OCI-LY1 (cell line): ENCODE results near the gene SLC25A13.

Experiments
- H2AFZ ChIP-seq: fragments of 200-600 bp; sonication (generic), shearing (Covaris generic); 2 replicates; pipeline ENCODE4 v1.6.0; 2014; ENCODE audit warnings: antibody characterized with exemption, mild to moderate bottlenecking, low read length
- H3F3A ChIP-seq: fragments of 200-600 bp; sonication (generic), shearing (Covaris generic); 2 replicates; pipeline ENCODE4 v1.6.0; 2014; ENCODE audit warnings: mild to moderate bottlenecking, antibody characterized with exemption, low read length, moderate library complexity; ENCODE audit not compliant: insufficient read depth
- H3K27ac ChIP-seq: fragments of 200-600 bp; sonication (generic); 2 replicates; pipeline ENCODE4 v1.5.1; 2014; ENCODE audit warnings: low read length, mixed run types, mild to moderate bottlenecking, low read depth; ENCODE audit not compliant: poor library complexity, severe bottlenecking
- H3K27me3 ChIP-seq: fragments of 200-600 bp; sonication (generic); 2 replicates; pipeline ENCODE4 v1.6.0; 2014; ENCODE audit warnings: antibody characterized with exemption, mild to moderate bottlenecking, low read length, moderate library complexity; ENCODE audit not compliant: insufficient read depth
- H3K36me3 ChIP-seq: fragments of 200-600 bp; sonication (generic); 2 replicates; pipeline ENCODE4 v1.6.1; 2014; ENCODE audit warnings: mild to moderate bottlenecking, antibody characterized with exemption, low read length, moderate library complexity, mixed read lengths; ENCODE audit not compliant: insufficient read depth
- H3K4me1 ChIP-seq: fragments of 200-600 bp; sonication (generic); 2 replicates; pipeline ENCODE4 v1.5.1; 2014; ENCODE audit warnings: mild to moderate bottlenecking, low read length, moderate library complexity; ENCODE audit not compliant: insufficient read depth, severe bottlenecking
- H3K4me2 ChIP-seq: fragments of 200-600 bp; sonication (generic), shearing (Covaris generic); 2 replicates; pipeline ENCODE4 v1.6.1; 2014; ENCODE audit warnings: low read length
- H3K4me3 ChIP-seq: fragments of 200-600 bp; sonication (generic); 2 replicates; pipeline ENCODE4 v1.5.1; 2014; ENCODE audit warnings: low read length, low read depth, mild to moderate bottlenecking, mixed read lengths; ENCODE audit not compliant: poor library complexity, severe bottlenecking
- H3K79me2 ChIP-seq: fragments of 200-600 bp; shearing (Covaris generic); 2 replicates; pipeline ENCODE4 v1.6.1; 2016; ENCODE audit warnings: mixed run types, low read length, mixed read lengths; ENCODE audit not compliant: insufficient read depth
- H3K9ac ChIP-seq: fragments of 200-600 bp; sonication (generic), shearing (Covaris generic); 2 replicates; pipeline ENCODE4 v1.6.1; 2014; ENCODE audit warnings: mild to moderate bottlenecking, low read length, mixed read lengths
- H3K9me2 ChIP-seq: fragments of 200-600 bp; sonication (generic), shearing (Covaris generic); 2 replicates; pipeline ENCODE4 v1.6.1; 2014; ENCODE audit warnings: low read depth, mild to moderate bottlenecking, low read length, mixed read lengths
- H3K9me3 ChIP-seq: fragments of 200-600 bp; shearing (Covaris generic); 2 replicates; pipeline ENCODE4 v1.6.1; 2014; ENCODE audit warnings: low read length, mixed read lengths
- H4K20me1 ChIP-seq: fragments of 200-600 bp; sonication (generic), shearing (Covaris generic); 2 replicates; pipeline ENCODE4 v1.6.0; 2016; ENCODE audit warnings: mild to moderate bottlenecking, low read length; ENCODE audit not compliant: insufficient read depth
- EZH2 ChIP-seq: fragments of 200-600 bp; sonication (generic), shearing (Covaris generic); IDR thresholded peaks from 2 replicates; pipeline ENCODE4 v1.8.0; 2017; ENCODE audit warnings: borderline replicate concordance, mixed run types, mild to moderate bottlenecking, antibody characterized with exemption, low read length, moderate library complexity, mixed read lengths
- TF ChIP-seq, protein P1 (sequence below): fragments of 200-600 bp; sonication (generic), shearing (Covaris generic); IDR thresholded peaks from 2 replicates; pipeline ENCODE4 v1.5.1; 2017; ENCODE audit warnings: mild to moderate bottlenecking, antibody characterized with exemption, low read length, moderate library complexity, mixed read lengths

The SLC25A13 gene

GRCh38 chr7:96248405-96248804 is 73.5 kb downstream of the SLC25A13 start:
- H2AFZ ChIP-seq: no peak overlapping the region
- TF ChIP-seq, protein P1, sequence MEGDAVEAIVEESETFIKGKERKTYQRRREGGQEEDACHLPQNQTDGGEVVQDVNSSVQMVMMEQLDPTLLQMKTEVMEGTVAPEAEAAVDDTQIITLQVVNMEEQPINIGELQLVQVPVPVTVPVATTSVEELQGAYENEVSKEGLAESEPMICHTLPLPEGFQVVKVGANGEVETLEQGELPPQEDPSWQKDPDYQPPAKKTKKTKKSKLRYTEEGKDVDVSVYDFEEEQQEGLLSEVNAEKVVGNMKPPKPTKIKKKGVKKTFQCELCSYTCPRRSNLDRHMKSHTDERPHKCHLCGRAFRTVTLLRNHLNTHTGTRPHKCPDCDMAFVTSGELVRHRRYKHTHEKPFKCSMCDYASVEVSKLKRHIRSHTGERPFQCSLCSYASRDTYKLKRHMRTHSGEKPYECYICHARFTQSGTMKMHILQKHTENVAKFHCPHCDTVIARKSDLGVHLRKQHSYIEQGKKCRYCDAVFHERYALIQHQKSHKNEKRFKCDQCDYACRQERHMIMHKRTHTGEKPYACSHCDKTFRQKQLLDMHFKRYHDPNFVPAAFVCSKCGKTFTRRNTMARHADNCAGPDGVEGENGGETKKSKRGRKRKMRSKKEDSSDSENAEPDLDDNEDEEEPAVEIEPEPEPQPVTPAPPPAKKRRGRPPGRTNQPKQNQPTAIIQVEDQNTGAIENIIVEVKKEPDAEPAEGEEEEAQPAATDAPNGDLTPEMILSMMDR: no peak
- TF ChIP-seq EZH2: no peak
- H3K27me3 ChIP-seq: no peaks in the 10 kb centered on the region
- no peaks in the 10 kb centered on the region for H3F3A ChIP-seq
- peaks cover 6% of the 10 kb centered on the region for H3K4me1 ChIP-seq
- H3K9ac ChIP-seq: no peak overlapping the region
- H3K79me2 ChIP-seq: no peaks in the 10 kb centered on the region
- no peak overlapping the region for H3K4me2 ChIP-seq
- H3K36me3 ChIP-seq: no peaks in the 10 kb centered on the region
- no peak overlapping the region for H3K4me3 ChIP-seq
- H4K20me1 ChIP-seq: no peaks in the 10 kb centered on the region
- H3K9me3 ChIP-seq: no peaks in the 10 kb centered on the region
- no peaks in the 10 kb centered on the region for H3K9me2 ChIP-seq
- H3K27ac ChIP-seq: no peak overlapping the region

DNA sequence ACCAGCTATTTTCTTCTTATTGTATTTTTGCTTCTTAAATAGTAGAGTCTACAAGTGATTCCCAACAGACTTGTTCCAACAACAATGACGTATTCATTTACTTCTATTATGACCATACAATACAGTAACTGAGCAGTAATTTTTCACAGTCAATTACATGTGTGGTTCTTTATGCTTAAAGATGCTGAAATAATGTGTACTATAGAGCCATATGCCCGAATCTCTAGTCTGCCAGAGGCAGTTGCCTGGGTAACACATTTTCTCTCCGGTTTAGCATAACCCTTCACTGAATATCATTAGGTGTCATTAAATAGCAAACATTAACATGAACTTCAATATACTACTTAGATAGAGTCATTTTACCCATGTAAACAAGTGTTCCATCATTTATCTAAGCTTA is 75.0 kb downstream of the SLC25A13 start:
- H3K4me3 ChIP-seq: no peak overlapping the region
- H3K36me3 ChIP-seq: no peaks in the 10 kb centered on the region
- H3K27ac ChIP-seq: no peak overlapping the region
- H3K9me3 ChIP-seq: no peaks in the 10 kb centered on the region
- no peak for TF ChIP-seq EZH2
- TF ChIP-seq, protein P1: no peak
- H2AFZ ChIP-seq: no peak overlapping the region
- H3F3A ChIP-seq: no peaks in the 10 kb centered on the region
- no peaks in the 10 kb centered on the region for H3K9me2 ChIP-seq
- H3K4me1 ChIP-seq: peaks cover 6% of the 10 kb centered on the region
- H4K20me1 ChIP-seq: no peaks in the 10 kb centered on the region
- H3K9ac ChIP-seq: no peak overlapping the region
- H3K4me2 ChIP-seq: no peak overlapping the region
- no peaks in the 10 kb centered on the region for H3K27me3 ChIP-seq
- H3K79me2 ChIP-seq: no peaks in the 10 kb centered on the region

DNA sequence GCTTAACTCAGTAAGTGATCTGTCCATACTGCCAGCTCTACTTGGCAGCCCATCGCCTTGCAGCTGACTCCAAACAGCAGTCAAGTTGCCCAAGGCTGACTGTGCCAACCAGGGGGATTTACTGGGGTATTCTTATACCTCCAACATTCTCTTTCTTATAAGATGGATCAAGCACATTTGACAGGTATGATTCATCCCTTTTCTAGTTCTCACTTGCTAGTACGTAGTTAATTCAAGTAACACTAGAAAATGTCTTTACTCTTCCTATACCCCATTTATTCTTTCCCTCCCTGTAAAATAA is 77.0 kb downstream of the SLC25A13 start:
- no peaks in the 10 kb centered on the region for H3K9me2 ChIP-seq
- H2AFZ ChIP-seq: no peak overlapping the region
- H3K27me3 ChIP-seq: no peaks in the 10 kb centered on the region
- H3K4me2 ChIP-seq: no peak overlapping the region
- no peaks in the 10 kb centered on the region for H4K20me1 ChIP-seq
- H3K4me3 ChIP-seq: no peak overlapping the region
- no peaks in the 10 kb centered on the region for H3K4me1 ChIP-seq
- H3K27ac ChIP-seq: no peak overlapping the region
- TF ChIP-seq EZH2: no peak
- TF ChIP-seq, protein P1: no peak
- no peak overlapping the region for H3K9ac ChIP-seq
- H3F3A ChIP-seq: no peaks in the 10 kb centered on the region
- H3K79me2 ChIP-seq: no peaks in the 10 kb centered on the region
- H3K9me3 ChIP-seq: no peaks in the 10 kb centered on the region
- H3K36me3 ChIP-seq: no peaks in the 10 kb centered on the region
